IPS-NIHi7 (cell line): Measurements from ENCODE around the gene EOGT.

Experiments
- DNase-seq: peaks from one replicate; pipeline ENCODE4 v3.0.0; 2012; ENCODE audit warnings: mixed read lengths; ENCODE audit errors: extremely low spot score

EOGT gene

DNA sequence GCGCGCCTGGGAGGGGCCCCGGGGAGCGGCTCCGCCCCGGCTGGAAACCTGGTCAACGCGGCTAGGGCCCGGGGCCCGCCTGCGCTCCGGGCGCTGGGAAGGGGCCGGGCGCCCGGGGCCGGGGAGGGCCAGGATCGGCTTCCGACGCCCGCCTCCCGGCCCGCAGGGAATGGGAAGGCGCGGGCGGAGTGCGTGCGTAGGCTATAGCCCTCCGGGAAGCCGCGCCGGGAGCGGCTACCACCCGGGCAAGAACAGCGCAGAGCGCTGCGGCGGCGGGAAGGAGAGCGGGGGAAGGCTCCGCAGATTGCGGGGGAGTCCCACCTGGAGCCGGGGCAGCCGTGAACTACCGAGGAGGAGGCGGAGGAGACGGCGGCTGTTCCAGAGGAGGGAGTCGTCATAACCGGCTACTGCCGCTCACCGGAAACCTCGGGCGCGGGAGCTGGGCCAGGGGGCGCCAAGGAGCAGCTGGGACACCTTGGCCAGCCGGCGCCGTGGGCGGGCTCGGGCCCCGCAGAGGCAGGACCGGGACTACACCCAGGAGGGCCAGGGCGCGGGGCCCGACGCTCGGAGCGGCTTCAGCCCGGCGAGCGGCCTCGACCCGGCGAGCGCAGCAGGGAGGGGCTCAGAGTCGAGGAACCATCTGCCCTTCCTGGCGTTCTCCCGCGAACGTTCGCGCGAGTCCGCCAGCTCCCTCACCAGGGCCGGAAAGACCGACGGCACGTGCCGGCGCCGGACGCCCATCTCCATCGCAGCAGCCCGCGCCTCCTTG, at the start of gene EOGT:
TSS of gene EOGT (minus strand) at position 432 of the 769 bp plus-strand sequence. CDS start 3,838 bp downstream, outside the sequence.
- peak; percentile 84 for DNase-seq

GRCh38 chr3:69059688-69060087, 46.2 kb upstream of the EOGT start:
- no peak for DNase-seq

GRCh38 chr3:69058947-69059224, 45.4 kb upstream of the EOGT start:
- DNase-seq, result no peak

GRCh38 chr3:69058180-69058946, 44.9 kb upstream of the EOGT start:
- no peak for DNase-seq

- no peak for DNase-seq
Observed at GRCh38 chr3:69052472-69052898, 39.0 kb upstream of the EOGT start.

DNA sequence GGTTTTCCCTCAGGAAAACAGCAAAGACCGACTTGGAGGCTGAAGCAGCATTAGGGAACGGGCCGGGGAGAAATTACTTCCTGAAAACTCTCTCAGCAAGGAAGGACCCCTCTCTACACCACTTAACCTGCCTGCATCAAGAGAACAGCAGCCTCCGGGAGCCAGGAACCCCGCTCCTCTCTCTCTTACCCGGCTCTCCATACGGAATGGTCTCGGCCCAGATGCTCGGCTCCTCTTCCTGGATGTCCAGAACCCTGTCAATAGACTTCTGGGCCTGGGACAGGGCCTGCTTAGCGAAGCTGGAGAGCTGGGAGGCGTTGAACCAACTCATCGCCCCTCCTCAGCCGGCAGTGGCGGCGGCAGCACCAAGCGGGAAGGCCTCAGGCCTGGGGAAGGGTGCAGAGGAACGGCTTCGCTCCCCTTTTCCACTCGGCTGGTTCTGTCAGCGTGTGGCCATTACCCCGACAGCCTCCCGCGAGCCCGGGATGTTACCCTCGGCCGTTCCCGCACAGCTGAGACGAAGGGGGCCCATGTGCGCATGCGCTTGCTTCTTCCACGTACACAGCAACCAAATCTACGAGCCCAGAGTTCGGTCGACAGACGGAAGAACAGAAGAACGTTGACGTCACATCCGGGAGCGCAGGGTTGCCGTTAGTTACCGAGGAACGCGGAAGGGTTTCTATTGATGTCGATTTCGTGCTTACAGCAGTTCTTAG, 38.4 kb upstream of the EOGT start, which contains the start of gene TMF1:
TSS of gene TMF1 (minus strand) at position 578 of the 716 bp plus-strand sequence. CDS start at position 331, 247 bp downstream.
- DNase-seq, result peak; percentile 96

DNA sequence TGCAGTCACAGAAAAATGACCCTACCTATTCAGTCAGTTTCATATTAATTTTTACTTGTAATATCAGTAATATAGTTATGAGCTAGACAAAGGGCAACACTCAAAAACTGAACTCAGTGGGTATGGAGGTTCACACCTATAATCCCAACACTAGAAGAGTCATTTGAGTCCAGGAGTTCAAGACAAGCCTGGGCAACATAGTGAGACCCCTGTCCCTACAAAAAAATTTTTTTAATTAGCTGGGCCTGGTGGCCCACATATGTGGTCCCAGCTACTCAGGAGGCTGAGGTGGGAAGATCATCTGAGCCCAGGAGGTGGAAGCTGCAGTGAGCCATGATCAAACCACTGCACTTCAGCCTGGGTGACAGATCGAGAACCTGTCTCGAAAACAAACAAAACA, 35.5 kb upstream of the EOGT start:
- no peak for DNase-seq

- DNase-seq, result no peak
Observed at GRCh38 chr3:69044608-69045007, 31.1 kb upstream of the EOGT start.

DNA sequence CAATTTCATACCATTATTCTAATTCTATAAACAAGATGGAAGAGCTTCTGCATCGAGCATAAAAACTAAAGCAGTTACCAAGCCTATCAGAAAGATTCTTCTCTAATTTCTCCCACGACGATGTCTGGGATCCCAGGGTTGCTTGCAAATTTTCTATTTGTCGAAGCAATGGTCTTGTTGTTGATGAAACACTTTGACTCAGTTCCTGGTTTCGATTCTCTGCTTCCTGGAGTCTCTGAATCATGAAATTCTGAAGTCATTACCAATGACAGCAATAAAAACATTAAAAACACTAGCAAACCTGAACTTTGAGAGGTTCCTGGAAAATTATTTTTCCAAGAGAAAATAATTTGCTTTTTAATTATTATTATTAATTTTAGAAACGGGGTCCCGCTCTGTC, 20.0 kb upstream of the EOGT start:
- no peak for DNase-seq

DNA sequence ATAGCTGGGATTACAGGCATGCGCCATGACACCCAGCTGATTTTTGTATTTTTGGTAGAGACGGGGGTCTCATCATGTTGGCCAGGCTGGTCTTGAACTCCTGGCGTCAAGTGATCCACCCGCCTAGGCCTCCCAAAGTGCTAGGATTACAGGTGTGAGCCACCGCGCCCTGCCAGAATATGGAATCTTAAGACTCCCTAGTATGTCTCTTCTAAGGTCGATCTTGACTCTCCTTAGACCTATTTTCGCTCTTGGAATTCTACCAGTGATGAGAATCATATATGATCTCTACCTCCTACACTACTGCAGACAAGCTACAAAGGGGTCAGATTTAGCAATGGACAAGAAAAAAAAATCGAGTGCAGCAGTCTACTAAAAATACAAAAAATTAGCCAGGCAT, 19.3 kb upstream of the EOGT start:
- DNase-seq, result no peak

DNA sequence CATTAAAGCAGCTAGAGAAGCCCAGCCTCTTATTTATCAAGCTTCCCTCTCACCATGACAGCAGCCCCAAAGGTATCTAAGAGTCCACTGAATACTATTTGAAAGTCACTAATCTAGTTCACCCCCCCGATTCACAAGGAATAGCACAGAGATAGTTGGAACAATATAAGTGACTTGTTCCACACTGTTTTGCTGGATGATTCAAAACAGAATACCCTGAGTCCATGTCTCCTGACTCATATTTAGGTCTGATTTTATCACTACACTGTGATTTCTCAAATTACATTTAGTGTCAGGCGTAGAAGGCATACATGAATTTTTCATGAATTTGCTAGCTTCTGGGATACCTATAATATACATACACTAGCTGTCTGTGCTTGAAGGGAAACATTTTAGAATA, 18.7 kb upstream of the EOGT start:
- DNase-seq, result no peak

- no peak for DNase-seq
Observed at GRCh38 chr3:69031635-69032034, 18.2 kb upstream of the EOGT start.

DNA sequence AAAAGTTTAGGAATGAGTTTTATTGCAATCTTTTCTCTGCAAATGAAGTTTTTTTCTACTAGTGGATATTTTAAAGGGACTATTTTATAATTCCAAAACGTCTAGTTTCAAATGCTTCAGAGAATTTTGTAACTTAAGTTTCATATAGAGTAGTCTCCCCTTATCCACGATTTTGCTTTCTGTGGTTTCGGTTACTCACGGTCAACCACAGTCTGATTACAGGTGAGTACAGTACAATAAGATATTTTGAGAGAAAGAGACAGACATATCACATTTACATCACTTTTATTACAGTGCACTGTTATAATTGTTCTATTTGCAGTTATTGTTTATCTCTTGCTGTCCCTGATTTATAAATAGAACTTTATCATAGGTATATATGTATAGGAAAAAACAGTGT, 7.4 kb upstream of the EOGT start:
- no peak for DNase-seq

DNA sequence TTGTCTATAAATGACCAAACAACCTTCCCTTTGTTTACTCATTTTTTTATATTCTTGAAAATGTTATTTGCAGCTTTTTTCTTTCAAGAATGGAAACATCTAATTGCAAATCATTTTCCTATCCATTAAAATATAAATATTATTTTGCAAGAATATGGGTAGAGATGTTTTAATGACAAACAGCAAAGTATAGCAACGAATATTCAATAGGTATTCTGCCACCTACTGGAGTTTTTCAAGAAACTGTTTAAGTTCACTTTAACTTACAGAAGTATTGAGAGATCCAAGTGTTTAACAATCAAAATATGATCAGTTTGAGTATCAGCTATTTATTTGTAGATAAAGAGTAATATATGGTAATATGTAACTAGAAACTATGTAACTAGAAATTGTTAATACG, 6.9 kb upstream of the EOGT start:
- DNase-seq, result no peak

DNA sequence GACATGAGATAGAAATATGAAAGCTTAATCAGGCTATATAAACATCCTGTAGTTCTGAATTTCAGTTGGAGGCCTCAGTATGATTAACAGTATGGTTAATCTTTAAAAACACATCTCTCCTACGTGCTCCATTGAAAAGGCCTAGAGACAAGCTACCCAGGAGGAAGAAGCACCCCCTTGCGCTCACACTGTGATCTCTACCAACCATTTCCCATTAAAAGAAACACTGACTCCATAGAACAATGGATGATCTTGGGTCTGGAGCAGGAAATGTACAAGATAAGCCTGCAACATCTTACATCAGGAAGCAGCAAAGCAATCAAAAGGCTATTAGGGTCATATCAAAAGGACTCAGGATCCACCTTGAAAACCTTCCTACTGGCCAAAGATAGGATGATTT, 3.4 kb upstream of the EOGT start:
- no peak for DNase-seq

GRCh38 chr3:69016102-69016501, 2.6 kb upstream of the EOGT start:
- no peak for DNase-seq

- no peak for DNase-seq
Observed at GRCh38 chr3:69014022-69014580, 617 bp upstream of the EOGT start.

DNA sequence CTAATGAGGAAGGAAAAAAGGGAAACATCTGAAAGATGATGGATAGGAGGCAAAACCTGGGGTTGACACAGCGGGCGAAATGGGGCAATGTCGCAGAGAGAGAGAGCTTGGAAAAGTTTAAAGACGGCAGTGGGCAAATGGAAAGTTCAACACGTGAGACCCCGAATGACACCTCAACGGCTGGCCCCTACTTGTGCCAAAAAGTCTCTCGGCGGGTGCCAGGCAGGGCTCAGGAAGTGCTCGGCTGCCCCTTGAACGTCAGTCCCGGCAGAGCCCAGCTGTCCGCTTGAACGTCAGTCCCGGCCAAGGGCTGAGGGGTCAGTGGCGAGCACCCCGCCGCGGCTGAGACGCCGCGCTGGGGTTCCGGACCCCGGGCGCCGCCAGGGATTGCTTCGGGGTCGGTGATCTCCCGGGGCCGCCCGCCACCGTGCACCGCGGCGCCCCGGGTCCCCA, 658 bp downstream of the EOGT start:
- DNase-seq, result peak; percentile 40

- peak; percentile 20 for DNase-seq
Observed at GRCh38 chr3:69012100-69012799, 1.2 kb downstream of the EOGT start.

DNA sequence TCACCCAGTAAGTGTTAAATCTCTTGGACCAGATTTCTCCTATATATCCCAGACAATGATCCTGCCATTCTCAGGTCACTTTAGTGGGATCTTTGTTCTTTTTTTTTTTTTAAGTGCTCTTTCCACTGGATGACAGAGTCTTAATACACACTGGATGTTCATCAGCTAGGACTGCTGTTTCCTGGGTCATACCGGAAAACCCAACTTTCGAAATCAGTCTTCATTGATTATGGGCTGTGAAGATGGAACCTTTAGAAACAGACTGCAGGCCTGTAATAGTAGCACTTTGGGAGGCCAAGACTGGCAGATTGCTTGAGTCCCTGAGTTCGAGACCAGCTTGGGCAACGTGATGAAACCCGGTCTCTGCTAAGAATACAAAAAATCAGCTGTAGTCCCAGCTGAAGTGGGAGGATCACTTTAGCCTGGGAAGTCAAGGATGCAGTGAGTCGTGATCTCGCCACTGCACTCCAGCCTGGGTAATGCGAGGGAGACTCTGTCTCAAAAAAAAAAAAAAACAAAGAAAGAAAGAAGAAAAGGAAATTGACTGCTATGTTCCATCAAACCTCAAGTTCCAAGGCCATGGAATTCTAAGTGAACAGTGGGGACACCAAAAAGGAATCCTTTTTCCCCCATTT, 2.3 kb downstream of the EOGT start:
- DNase-seq, result no peak
